K562 (cell line): Measurements from ENCODE around the gene NR2F6. TPM values are rescaled to one million over a fixed set of nuclear protein-coding genes. Genes with fewer than 3 reads are reported as not detected.

Source experiments
- ADNP ChIP-seq: fragments of 200-800 bp; sonication (Bioruptor generic); IDR thresholded peaks from 2 replicates; pipeline ENCODE4 v1.6.1; 2016; ENCODE audit warnings: missing genetic modification characterization, missing compliant biosample characterization
- ATF1 ChIP-seq, 2 experiments: fragments of 450-650 bp in 1 of 2; IDR thresholded peaks; 2 replicates each; pipeline ENCODE4 v1.6.1; 2016; ENCODE audit warnings: missing compliant biosample characterization in 1 of 2, missing genetic modification characterization in 1 of 2
- BRD4 ChIP-seq: fragments of 200-600 bp; sonication (generic); IDR thresholded peaks from 2 replicates; pipeline ENCODE4 v1.6.1; 2017; ENCODE audit warnings: inconsistent platforms
- EP400 ChIP-seq: fragments of 450-650 bp; IDR thresholded peaks from 2 replicates; pipeline ENCODE4 v1.6.1; 2017; ENCODE audit warnings: antibody characterized with exemption, mild to moderate bottlenecking, moderate library complexity
- HLTF ChIP-seq: fragments of 450-650 bp; IDR thresholded peaks from 2 replicates; pipeline ENCODE4 v1.6.1; 2016
- KDM5B ChIP-seq: fragments of 200-600 bp; sonication (generic); IDR thresholded peaks from 2 replicates; pipeline ENCODE4 v1.6.1; 2012; ENCODE audit warnings: low read depth, mild to moderate bottlenecking, moderate library complexity, low read length, control low read depth, inconsistent platforms; ENCODE audit not compliant: insufficient replicate concordance
- RBBP5 ChIP-seq: fragments of 200-600 bp; sonication (generic); IDR thresholded peaks from 2 replicates; pipeline ENCODE4 v1.6.1; 2012; ENCODE audit warnings: borderline replicate concordance, mild to moderate bottlenecking, low read length, control low read depth, inconsistent platforms; ENCODE audit not compliant: insufficient read depth, poor library complexity, severe bottlenecking
- SMAD1 ChIP-seq: fragments of 150-350 bp; IDR thresholded peaks from 2 replicates; pipeline ENCODE4 v1.6.1; 2014; ENCODE audit warnings: low read length, low read depth; ENCODE audit not compliant: partially characterized antibody
- SP2 ChIP-seq: IDR thresholded peaks from 2 replicates; pipeline ENCODE4 v1.6.1; 2011; ENCODE audit warnings: mild to moderate bottlenecking, low read depth, low read length, moderate library complexity; ENCODE audit not compliant: poor library complexity, severe bottlenecking; ENCODE audit errors: extremely low read depth
- ZNF431 ChIP-seq: sonication (generic); formaldehyde crosslinking; IDR thresholded peaks from 2 replicates; pipeline ENCODE4 v1.8.0; 2022; ENCODE audit warnings: mild to moderate bottlenecking, missing genetic modification reagents
- ZZZ3 ChIP-seq: fragments of 450-650 bp; IDR thresholded peaks from 2 replicates; pipeline ENCODE4 v1.6.1; 2016; ENCODE audit warnings: antibody characterized with exemption, mild to moderate bottlenecking, moderate library complexity
- polyA plus RNA-seq, 8 experiments: library from polyadenylated mRNA; depleted of rRNA in 4 of 8; stranded (reverse) in 5 of 8; unstranded in 3 of 8; fragments of >200 nt; fragmentation: Nextera tagmentation in 2 of 8; fragmentation: Illumina TruSeq in 1 of 8; extraction: Ambion mirVana in 2 of 8; extraction: Trizol in 1 of 8; gene quantifications; 2 replicates each; pipeline versions ENCODE4 v1.2.1 to v1.2.3, GENCODE V29; 2011 to 2014; ENCODE audit warnings: inconsistent platforms in 1 of 8, missing spikeins in 1 of 8
- total RNA-seq, 7 experiments: library from RNA; depleted of rRNA in 6 of 7; stranded (reverse); fragments of >200 nt in 6 of 7; fragmentation: Illumina TruSeq in 2 of 7; extraction: Trizol in 2 of 7; gene quantifications; 2 replicates each; pipeline versions ENCODE4 v1.2.1 to v1.2.3, GENCODE V29; 2011 to 2021; ENCODE audit warnings: low replicate concordance in 1 of 7
- TF ChIP-seq, protein P1 (sequence below): fragments of 450-650 bp; IDR thresholded peaks from 2 replicates; pipeline ENCODE4 v1.6.1; 2016; ENCODE audit warnings: mild to moderate bottlenecking, moderate library complexity
- TF ChIP-seq, protein P2 (sequence below), 2 experiments: fragments of 450-650 bp; IDR thresholded peaks; 2 replicates each; pipeline ENCODE4 v1.6.1; 2016
- TF ChIP-seq, protein P3 (sequence below): fragments of 250-450 bp; sonication (Bioruptor Pico); IDR thresholded peaks from 2 replicates; pipeline ENCODE4 v1.5.0; 2021

Gene NR2F6
- total and polyA plus RNA-seq, 9 of the 15 experiments (the other 6 are each of a cell fraction or from before 2014, with no cell fraction given): 0.76 to 97.5 (median 18.8) TPM

DNA sequence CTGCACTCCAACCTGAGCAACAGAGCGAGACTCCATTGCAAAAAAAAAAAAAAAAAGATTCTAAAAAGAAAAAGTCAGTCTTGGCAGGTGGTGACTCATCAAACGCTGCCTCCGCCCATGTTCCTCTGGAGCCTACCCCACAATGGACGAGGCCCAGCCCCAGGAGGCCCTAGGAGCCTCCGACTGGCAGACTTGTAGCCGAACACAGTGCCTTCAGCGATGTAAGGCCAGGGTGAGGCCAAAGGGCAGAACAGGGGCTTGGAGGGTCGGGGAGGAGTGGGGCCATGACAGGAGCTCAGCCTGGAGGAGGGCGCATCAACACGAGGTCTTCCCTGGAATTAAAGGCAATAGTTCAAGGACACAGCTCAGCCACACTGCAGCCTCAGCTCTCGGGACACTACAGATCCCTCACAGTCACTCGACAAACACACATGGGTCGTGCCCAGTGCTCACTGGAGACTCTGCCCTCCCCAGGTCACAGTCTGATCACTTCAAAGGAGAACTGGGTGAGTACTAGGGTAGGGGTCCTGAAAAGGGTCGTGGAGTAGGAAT is 25.4 kb downstream of the NR2F6 start (continued):
- TF ChIP-seq, protein P1, sequence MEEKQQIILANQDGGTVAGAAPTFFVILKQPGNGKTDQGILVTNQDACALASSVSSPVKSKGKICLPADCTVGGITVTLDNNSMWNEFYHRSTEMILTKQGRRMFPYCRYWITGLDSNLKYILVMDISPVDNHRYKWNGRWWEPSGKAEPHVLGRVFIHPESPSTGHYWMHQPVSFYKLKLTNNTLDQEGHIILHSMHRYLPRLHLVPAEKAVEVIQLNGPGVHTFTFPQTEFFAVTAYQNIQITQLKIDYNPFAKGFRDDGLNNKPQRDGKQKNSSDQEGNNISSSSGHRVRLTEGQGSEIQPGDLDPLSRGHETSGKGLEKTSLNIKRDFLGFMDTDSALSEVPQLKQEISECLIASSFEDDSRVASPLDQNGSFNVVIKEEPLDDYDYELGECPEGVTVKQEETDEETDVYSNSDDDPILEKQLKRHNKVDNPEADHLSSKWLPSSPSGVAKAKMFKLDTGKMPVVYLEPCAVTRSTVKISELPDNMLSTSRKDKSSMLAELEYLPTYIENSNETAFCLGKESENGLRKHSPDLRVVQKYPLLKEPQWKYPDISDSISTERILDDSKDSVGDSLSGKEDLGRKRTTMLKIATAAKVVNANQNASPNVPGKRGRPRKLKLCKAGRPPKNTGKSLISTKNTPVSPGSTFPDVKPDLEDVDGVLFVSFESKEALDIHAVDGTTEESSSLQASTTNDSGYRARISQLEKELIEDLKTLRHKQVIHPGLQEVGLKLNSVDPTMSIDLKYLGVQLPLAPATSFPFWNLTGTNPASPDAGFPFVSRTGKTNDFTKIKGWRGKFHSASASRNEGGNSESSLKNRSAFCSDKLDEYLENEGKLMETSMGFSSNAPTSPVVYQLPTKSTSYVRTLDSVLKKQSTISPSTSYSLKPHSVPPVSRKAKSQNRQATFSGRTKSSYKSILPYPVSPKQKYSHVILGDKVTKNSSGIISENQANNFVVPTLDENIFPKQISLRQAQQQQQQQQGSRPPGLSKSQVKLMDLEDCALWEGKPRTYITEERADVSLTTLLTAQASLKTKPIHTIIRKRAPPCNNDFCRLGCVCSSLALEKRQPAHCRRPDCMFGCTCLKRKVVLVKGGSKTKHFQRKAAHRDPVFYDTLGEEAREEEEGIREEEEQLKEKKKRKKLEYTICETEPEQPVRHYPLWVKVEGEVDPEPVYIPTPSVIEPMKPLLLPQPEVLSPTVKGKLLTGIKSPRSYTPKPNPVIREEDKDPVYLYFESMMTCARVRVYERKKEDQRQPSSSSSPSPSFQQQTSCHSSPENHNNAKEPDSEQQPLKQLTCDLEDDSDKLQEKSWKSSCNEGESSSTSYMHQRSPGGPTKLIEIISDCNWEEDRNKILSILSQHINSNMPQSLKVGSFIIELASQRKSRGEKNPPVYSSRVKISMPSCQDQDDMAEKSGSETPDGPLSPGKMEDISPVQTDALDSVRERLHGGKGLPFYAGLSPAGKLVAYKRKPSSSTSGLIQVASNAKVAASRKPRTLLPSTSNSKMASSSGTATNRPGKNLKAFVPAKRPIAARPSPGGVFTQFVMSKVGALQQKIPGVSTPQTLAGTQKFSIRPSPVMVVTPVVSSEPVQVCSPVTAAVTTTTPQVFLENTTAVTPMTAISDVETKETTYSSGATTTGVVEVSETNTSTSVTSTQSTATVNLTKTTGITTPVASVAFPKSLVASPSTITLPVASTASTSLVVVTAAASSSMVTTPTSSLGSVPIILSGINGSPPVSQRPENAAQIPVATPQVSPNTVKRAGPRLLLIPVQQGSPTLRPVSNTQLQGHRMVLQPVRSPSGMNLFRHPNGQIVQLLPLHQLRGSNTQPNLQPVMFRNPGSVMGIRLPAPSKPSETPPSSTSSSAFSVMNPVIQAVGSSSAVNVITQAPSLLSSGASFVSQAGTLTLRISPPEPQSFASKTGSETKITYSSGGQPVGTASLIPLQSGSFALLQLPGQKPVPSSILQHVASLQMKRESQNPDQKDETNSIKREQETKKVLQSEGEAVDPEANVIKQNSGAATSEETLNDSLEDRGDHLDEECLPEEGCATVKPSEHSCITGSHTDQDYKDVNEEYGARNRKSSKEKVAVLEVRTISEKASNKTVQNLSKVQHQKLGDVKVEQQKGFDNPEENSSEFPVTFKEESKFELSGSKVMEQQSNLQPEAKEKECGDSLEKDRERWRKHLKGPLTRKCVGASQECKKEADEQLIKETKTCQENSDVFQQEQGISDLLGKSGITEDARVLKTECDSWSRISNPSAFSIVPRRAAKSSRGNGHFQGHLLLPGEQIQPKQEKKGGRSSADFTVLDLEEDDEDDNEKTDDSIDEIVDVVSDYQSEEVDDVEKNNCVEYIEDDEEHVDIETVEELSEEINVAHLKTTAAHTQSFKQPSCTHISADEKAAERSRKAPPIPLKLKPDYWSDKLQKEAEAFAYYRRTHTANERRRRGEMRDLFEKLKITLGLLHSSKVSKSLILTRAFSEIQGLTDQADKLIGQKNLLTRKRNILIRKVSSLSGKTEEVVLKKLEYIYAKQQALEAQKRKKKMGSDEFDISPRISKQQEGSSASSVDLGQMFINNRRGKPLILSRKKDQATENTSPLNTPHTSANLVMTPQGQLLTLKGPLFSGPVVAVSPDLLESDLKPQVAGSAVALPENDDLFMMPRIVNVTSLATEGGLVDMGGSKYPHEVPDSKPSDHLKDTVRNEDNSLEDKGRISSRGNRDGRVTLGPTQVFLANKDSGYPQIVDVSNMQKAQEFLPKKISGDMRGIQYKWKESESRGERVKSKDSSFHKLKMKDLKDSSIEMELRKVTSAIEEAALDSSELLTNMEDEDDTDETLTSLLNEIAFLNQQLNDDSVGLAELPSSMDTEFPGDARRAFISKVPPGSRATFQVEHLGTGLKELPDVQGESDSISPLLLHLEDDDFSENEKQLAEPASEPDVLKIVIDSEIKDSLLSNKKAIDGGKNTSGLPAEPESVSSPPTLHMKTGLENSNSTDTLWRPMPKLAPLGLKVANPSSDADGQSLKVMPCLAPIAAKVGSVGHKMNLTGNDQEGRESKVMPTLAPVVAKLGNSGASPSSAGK: peak; percentile 89
- no peak for TF ChIP-seq SP2
- TF ChIP-seq, protein P2, sequence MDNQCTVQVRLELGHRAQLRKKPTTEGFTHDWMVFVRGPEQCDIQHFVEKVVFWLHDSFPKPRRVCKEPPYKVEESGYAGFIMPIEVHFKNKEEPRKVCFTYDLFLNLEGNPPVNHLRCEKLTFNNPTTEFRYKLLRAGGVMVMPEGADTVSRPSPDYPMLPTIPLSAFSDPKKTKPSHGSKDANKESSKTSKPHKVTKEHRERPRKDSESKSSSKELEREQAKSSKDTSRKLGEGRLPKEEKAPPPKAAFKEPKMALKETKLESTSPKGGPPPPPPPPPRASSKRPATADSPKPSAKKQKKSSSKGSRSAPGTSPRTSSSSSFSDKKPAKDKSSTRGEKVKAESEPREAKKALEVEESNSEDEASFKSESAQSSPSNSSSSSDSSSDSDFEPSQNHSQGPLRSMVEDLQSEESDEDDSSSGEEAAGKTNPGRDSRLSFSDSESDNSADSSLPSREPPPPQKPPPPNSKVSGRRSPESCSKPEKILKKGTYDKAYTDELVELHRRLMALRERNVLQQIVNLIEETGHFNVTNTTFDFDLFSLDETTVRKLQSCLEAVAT (IDR thresholded peaks at IDR 0.05): no peak
- no peak for TF ChIP-seq ATF1 (CRISPR knock-in tag; IDR thresholded peaks at IDR 0.05)
- peak; percentile 38; the same call in 1 of the 2 replicates for TF ChIP-seq ATF1 (tag; IDR thresholded peaks at IDR 0.05)
- no peak for TF ChIP-seq BRD4
- peak; percentile 59 for TF ChIP-seq EP400
- no peak for TF ChIP-seq ZZZ3
- TF ChIP-seq, protein P3, sequence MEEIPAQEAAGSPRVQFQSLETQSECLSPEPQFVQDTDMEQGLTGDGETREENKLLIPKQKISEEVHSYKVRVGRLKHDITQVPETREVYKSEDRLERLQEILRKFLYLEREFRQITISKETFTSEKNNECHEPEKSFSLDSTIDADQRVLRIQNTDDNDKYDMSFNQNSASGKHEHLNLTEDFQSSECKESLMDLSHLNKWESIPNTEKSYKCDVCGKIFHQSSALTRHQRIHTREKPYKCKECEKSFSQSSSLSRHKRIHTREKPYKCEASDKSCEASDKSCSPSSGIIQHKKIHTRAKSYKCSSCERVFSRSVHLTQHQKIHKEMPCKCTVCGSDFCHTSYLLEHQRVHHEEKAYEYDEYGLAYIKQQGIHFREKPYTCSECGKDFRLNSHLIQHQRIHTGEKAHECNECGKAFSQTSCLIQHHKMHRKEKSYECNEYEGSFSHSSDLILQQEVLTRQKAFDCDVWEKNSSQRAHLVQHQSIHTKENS (CRISPR knock-in tag): no peak
- TF ChIP-seq ZNF431 (CRISPR knock-in tag): no peak
- TF ChIP-seq KDM5B: peak; percentile 82
- 0 out of 2 replicates have a peak, but pooled peaks have one; percentile 2 for TF ChIP-seq HLTF
- no peak for TF ChIP-seq RBBP5
- TF ChIP-seq SMAD1: no peak
- TF ChIP-seq ADNP: no peak
